H7 (cell line): Measurements from ENCODE around the gene OPN1MW. TPM values are rescaled to one million over a fixed set of nuclear protein-coding genes. Genes with fewer than 3 reads are reported as not detected.
"Not testable (repeated sequence)": the region's sequence is repeated elsewhere in the genome, so short reads cannot be mapped to it uniquely, and the experiment has no call there.

Experiments
- DNase-seq: peaks from one replicate; pipeline ENCODE4 v3.0.0; 2012
- H3K27me3 ChIP-seq: 2 replicates; pipeline ENCODE4 v1.6.0; 2011; ENCODE audit warnings: mild to moderate bottlenecking, low read length; ENCODE audit not compliant: control insufficient read depth, insufficient read depth
- H3K36me3 ChIP-seq: replicated peaks from 2 replicates; pipeline ENCODE4 v1.5.1; 2011; ENCODE audit warnings: low read length; ENCODE audit not compliant: control insufficient read depth, insufficient read depth
- H3K4me3 ChIP-seq: 2 replicates; pipeline ENCODE4 v1.5.1; 2011; ENCODE audit warnings: low read depth, mild to moderate bottlenecking, control low read depth, low read length, moderate library complexity; ENCODE audit not compliant: insufficient read depth
- total RNA-seq: library from RNA; depleted of rRNA; stranded (reverse); fragments of >200 nt; shearing (Covaris generic); gene quantifications from 2 replicates; pipeline ENCODE4 v1.2.3, GENCODE V29; 2014; rRNA removed

The OPN1MW gene
- total RNA-seq, 1 experiment from 2014 or later: not detected

- not testable (repeated sequence) for DNase-seq, H3K27me3 ChIP-seq, H3K4me3 ChIP-seq, H3K36me3 ChIP-seq
Measured at GRCh38 chrX:154239982-154240503, 57.6 kb downstream of the OPN1MW start.

Other genes starting within 250 kb of the OPN1MW start
- 86.7 and 97.4 TPM in 2 replicates for gene NAA10, start 247.6 kb upstream of the OPN1MW start, total RNA-seq
- 17.9 and 18.3 TPM in 2 replicates for gene RENBP, start 238.0 kb upstream of the OPN1MW start, total RNA-seq
- gene HCFC1, start 210.8 kb upstream of the OPN1MW start, total RNA-seq: 64.9 and 70.0 TPM in 2 replicates
- 8.8 and 9.5 TPM in 2 replicates for gene TMEM187, start 209.8 kb upstream of the OPN1MW start, total RNA-seq
- 34.4 and 44.6 TPM in 2 replicates for gene IRAK1, start 162.7 kb upstream of the OPN1MW start, total RNA-seq
- gene MECP2, start 84.9 kb upstream of the OPN1MW start, total RNA-seq: 24.2 and 30.5 TPM in 2 replicates
- gene OPN1LW, start 38.4 kb upstream of the OPN1MW start, total RNA-seq: not detected in 2 replicates
- not detected in 2 replicates for gene OPN1MW2, start 37.2 kb downstream of the OPN1MW start, total RNA-seq
- not detected in 2 replicates for gene OPN1MW3, start 75.0 kb downstream of the OPN1MW start, total RNA-seq
- not detected in 2 replicates for gene TEX28, start 112.5 kb downstream of the OPN1MW start, total RNA-seq
- 1.6 TPM in 1 of 2 replicates, not detected in the other for gene TKTL1, start 113.2 kb downstream of the OPN1MW start, total RNA-seq
- gene FLNA, start 192.0 kb downstream of the OPN1MW start, total RNA-seq: 799 and 827 TPM in 2 replicates
- gene EMD, start 196.7 kb downstream of the OPN1MW start, total RNA-seq: 56.2 and 57.1 TPM in 2 replicates
- gene RPL10, start 215.8 kb downstream of the OPN1MW start, total RNA-seq: 4,112 and 4,296 TPM in 2 replicates
- 24.8 and 26.6 TPM in 2 replicates for gene DNASE1L1, start 226.7 kb downstream of the OPN1MW start, total RNA-seq
- gene TAFAZZIN, start 228.9 kb downstream of the OPN1MW start, total RNA-seq: 38.6 and 71.3 TPM in 2 replicates
- gene ATP6AP1, start 246.1 kb downstream of the OPN1MW start, total RNA-seq: 31.4 and 48.8 TPM in 2 replicates